Activated CD8-positive, alpha-beta memory T cell treated with anti-CD3 and anti-CD28 coated beads, Interleukin-2, amount 50 U/mL, for 1 hour (primary cell): ENCODE measurements around the gene CLIC1.
A peak's percentile ranks its signal among the peaks of the same experiment; 100 is the strongest.

Source experiments
- DNase-seq: peaks from one replicate; pipeline ENCODE4 v3.0.0-alpha.2; 2020; ENCODE audit errors: extremely low read depth

The CLIC1 gene

DNA sequence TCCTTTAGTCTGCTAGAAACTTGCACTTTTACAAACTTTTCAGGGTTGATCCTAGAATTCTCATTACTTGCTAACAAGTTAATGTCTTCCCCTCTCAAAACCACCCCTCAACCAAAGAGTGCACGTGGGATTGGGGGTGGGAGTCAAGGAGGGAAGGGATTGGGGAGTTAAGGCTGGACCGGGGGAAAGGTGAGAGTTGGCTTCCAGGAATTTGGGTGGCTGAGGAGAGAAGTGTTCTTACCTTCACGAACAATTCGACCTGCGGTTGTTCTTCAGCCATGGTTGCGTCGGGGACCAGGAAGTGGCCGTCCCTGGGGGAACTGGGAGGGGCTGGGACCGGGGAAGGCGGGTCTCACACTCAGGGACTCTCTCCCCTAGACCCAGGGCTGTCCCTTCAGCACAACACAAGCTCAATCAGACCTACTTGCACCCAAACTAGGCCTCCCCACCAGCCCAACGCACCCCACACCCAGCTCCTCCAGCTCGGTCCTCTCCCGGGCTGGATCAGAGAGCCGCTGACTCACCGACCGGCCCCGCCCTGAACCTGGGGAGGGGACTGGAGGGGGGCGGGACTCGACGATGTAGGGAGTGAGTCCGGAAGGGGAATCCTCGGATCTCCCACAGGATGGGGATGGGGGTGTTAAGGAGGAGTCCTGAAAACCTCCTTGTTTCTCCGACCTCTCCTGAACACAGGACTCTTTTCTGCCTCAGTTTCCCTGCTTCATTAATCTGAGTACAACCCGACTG is at the start of gene CLIC1:
TSS of gene CLIC1 (minus strand) at position 510 of the 747 bp plus-strand sequence. CDS start at position 280, 230 bp downstream.
- DNase-seq: peak; percentile 49

DNA sequence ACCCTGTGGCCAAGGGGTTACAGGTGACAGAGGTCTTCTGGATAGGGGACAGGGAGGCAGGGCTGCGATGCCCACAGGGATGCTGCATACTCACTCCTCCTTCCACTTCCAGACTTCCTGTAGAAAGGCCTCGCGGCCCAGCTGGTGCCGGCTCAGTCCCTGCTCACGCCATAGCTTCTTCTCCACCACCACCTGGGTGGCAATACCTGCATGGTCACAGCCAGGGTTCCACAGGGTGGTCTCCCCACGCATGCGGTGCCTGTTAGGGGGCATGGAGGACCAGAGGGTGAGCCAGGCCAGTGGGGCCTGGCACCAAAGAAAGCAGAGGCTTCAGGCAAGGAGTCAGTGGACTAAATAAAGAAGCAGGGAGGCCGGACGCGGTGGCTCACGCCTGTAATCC is 49.1 kb upstream of the CLIC1 start:
- no peak for DNase-seq

DNA sequence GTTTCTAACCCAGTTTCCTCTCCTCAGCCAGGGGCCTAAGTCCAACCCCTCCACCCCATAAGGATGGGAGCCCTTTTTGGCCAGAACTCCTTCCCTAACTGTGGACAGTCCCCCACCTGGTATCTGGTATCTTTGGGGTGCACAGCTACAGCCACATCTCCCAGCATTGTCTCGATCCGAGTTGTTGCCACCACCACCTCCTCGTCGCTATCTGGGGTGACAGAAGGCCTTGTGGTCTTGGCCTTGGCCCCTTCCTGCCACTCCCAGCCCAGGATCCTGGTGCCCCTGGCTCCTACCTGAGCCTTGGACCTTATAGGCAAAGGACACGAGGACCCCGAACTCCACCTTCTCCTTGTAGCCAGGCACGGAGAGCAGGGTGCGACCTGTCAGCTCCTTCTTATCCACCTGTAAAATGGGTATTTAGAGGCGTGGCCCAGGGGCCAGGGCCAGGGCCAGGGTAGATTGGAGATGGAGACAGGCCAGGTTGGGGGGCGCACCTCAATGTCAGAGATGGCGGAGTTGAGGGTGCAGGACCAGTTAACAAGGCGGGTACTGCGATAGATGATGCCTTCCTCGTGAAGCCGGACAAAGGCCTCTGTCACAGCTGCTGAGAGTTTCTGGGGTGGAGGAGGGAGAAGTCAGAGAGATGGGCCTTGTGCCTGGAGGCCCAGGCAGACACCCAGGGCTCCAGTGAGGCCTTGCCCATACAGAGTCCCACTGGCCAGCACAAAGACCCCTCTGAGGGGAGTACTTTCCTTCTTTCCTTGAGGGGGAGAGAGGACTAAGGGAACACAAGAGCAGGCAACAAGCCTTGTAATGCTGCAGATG is 48.0 kb upstream of the CLIC1 start:
- DNase-seq: no peak

DNA sequence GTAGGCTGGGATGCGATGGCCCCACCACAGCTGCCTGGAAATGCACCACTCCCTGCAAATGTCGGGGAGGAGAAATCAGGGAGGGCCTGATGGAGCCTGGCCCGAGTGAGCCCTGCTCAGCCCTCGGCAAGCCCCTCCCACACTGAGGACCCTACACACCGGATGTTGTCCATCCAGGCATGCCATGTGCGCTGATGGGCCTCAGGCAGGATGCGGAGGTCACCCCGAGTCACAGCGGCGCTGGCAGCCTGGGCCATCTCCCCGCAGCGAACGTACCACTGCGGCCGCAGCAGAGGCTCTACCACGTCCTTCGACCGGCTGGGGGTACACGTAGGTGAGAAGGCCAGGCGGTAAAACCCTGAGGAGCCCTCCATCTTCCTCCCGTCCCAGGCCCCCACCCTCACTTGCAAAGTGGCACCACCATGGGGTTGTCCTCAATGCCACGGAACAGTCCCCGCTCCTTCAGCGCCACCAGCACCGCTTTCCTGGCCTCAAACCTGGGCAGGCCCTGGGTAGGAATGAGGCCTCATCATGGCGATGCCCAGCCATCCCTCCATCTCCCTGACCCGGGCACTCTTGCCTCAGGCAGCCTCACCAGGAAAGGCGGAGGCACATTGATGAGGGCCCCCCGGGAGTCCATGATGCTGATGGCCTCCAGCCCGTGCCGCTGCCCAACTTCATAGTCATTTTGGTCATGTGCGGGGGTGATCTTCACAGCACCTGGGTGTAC is 46.0 kb upstream of the CLIC1 start:
- no peak for DNase-seq

DNA sequence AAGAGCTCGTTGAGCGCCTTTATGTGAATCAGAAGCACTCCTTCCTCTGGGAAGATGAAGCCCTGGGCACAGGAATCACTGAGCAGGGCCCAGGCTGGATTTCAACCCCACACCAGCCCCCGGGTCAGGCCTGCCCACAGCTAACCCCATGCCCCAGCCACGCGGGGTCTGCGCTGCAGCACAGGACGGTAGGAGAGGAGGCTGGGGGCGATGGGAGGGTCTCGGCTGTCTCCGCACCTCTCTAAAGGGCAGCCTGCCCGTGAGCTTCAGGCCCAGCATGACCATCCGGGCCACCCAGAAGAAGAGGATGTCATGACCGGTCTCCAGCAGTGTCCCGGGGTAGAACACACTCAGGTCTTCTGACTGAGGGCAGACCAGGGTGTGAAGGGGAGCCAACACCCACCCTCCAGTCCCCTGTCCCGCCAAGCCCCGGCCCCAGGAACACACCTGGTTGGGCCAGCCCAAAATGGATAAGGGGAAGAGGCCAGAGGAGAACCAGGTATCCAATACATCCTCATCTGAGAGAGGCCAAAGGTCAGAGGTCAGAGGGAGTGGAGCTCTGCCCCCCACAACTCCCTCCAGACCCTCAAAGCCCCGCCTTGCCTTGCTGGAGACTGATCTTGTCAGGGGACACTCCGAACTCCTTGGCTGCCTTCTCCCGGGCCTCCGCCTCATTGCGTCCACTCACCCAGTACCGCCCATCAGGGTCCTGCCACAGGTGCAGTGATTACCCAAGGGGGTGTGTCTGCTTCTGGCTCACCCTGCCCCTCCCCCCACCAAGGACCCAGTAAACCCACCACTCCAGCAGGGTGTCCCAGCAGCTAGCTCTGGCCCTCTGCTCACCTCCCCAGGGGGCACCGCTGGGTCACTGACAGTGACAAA is 45.2 kb upstream of the CLIC1 start:
- no peak for DNase-seq

DNA sequence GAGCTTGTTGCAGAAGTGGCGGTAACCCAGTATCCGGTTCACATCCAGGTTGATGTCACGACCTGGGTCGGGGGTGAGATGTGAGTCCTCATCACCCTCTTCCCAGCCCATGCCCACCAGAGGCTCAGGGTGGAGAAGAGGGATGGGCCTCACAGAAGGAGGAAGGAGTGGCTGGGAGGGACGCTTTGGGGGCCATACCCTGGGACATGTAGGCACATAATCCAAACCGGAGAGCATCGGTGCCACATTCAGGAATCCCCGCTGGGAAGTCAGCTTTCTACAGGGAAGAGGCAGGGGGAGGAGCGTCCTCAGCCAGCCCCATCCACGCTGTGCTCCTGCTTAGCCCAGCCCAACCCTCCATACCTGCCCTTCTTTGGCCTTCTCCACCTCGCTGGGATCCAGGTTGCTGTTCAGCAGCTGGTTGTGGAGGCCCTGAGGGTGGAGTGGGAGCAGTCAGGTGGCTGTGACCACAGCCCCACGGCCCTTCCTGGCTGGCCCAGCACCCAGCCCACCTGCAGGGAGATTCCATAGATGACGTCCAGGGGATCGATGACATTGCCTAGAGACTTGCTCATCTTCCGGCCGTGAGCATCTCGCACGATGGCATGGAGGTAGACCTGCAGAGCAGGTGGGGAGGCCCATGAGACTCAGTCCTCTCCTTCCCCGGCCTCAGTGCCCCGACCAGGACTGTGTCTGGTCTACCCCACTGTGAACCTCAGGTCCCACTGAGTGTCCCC is 44.3 kb upstream of the CLIC1 start:
- no peak for DNase-seq

DNA sequence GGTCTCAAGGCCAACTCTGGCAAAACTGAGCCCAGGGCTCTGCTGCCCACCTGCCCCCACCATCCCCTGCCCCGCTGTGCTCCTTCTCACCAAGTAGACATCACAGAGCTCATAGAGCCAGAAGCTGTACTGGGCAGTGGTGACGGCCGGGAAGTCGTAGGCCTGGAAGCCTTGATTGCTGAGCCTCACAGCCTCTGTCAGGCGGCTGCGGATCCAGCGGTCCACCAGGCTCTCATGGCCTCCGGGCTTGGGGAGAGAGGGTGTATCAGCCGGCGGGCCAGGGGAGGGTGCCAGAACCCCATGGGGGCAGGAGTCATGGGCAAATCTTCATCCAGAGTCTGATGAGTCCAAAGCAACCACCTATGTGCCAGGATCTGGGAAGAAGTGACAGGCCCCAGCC is 43.6 kb upstream of the CLIC1 start:
- DNase-seq: no peak

DNA sequence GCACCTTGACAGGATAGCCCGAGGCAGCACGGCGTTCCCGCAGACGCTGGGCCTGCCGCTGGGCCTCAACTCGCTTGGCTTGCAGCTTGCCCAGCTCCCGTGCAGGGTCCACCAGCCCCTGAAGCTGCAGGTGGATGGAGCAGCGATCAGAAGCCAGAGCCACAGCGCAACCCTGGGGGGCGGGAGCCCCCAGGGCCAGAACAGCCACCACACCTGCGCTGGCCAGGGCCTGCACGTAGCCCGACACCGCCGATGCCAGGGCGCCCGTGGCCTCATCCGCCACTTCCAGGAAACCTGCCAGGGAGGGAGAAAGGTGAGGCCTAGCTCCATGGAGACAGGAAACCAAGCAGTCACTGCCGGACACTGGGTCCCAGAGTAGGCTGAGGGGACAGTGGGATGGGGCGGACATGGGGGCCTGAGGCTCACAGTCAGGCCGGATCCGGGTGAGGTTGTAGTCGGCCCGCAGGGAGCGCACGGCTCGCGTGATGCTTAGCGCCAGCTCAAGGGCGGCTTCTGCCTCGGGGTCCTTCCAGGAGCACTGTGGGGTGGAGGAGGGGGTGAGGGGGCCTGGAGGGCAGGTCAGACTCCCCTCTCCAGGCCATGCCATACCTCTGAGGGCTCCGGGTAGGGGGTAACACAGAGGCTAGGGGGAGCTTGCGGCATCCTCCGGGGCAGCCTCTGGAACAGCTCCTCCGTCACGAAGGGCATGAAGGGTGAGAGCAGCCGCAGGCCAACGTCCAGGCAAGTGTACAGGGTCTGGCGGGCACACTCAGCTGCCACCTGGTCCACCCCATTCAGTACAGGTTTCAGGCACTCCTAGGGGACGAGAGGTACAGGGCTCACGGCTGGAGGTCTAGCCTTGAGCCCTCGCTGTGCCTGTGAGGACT is 42.9 kb upstream of the CLIC1 start:
- DNase-seq: no peak

DNA sequence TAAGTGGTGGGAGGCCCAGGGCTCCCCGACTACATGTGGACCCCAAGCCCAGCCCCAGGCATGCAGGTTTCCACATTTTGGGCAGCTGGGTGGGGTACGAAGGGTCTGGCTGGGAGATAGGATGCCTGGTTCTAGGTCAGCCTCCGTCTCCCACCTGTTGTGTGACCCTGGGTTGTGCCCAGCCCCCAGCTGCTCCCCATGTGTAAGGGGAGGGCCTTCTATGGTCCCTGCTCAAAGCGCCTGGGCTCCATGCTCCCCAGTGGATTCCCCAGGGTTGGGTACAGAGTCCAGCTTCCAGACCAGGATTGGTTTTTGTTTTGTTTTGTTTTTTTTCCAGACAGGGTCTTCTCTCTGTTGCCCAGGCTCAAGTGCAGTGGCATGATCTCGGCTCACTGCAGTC is 41.9 kb upstream of the CLIC1 start:
- DNase-seq: no peak

DNA sequence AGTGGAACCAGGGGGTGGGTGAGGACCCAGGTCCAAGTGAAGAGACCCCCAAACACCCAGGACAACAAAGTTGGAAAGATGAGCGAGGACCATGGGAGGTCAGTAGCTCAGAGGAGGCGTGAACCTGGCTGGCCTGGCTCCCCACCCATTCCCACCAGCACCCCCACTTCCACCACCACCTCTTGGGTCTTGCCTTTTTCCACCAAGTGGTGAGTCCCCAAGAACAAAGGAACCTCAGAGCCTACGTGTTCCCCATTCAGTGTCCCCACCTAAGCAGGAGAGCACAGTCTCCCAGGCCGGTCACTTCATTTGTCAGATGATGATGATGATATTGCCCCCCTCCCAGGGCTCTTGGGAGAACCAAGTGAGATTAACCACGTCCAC is 41.3 kb upstream of the CLIC1 start:
- no peak for DNase-seq

DNA sequence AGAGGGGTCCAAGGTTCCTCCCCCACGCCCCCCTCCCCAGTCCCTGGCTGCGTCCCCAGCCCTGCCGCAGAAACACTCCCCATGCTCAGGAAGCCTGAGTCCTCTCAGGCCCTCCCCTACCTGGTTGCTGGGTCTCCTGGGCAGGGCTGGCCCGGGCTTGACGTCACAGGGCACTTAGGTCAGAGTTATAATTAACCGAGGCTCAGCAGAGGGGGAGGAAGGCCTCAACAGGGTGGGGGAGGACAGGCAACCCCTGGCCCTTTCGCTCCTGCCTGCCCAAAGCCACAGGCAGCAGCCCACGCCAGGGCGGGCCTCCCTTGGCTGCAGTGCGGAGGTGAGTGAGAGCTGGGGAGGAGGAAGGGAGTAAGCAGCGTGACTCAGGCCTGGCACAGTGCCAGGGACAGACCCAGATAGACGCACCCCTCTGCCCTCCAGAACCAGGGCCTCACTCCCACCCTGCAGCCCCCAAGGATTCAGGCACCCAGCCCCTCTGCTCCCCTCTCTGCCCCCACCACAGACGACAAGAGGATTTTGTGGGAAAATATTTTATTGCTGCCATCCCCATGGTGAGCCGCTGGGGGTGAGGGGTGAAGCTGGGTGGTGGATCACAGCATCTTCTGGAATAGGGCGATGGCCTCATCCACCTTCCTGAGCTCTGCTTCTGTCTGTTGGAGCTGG is 40.8 kb upstream of the CLIC1 start, which contains the start of gene VWA7:
TSS of gene VWA7 (minus strand) at position 340 of the 678 bp plus-strand sequence. CDS start 549 bp downstream, outside the sequence.
- DNase-seq: no peak

DNA sequence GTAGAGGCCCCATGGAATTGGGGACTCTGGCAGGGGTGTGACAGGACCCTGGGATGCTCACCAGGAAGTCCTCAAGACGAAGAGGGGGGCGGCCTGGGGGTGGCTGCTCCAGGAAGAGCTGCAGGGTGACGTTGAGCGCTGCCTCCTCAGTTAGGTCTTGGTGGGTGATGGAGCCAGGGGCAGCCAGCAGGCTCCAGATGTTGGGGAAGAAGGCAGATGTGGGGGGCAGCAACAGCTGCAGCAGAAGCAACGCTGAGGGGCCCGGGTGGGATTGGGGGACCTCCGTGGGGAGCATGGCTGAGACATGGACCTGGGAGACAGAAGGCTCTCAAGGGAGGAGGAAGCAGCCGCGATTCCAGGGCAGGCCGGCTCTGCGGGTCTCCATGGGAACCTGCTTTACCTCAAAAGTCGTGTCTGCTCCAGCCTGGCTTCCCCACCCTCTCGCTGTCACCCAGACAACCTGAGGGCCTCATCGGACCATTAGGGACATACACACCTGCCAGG is 40.2 kb upstream of the CLIC1 start:
- DNase-seq: no peak

DNA sequence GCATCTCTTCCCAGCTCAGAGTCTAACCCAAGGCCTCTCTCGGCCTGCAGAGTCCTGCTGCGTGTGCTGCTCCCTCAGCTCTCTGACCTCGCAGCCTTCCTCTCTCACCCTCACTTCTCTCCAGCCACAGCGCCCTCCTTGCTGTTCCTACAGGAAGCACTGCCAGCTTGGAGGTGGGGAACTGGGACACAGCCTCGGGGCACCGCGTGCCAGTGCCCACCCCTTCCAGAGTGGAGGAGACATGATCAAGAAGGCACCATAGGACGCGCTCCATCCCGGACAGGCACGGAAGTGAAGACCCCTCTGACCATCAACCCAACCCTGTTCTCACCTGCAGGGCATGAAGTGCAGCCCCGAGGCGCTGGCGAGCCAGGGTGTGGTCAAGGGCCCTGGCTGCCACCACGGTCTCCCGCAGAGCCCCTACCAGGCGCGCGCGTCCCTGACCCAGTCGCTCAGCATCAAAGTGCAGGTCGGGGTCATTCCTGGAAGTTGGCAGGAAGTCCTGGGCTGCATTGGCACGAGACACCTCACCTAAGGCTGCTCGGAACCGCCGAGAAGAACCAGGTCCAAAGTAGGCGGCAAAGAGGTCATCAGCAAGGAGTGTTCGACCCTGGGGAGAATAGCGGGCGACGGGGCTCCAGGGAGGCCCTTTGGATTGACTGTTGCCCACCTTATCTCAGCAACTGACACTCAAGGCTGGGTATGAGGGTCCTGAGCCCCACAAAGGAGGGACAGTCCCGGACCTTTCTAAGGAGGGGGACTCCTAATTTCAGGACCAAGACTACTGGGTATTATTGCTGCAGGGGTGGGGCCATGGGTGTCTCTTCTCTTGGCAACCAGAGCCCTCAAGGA is 39.5 kb upstream of the CLIC1 start:
- DNase-seq: no peak

DNA sequence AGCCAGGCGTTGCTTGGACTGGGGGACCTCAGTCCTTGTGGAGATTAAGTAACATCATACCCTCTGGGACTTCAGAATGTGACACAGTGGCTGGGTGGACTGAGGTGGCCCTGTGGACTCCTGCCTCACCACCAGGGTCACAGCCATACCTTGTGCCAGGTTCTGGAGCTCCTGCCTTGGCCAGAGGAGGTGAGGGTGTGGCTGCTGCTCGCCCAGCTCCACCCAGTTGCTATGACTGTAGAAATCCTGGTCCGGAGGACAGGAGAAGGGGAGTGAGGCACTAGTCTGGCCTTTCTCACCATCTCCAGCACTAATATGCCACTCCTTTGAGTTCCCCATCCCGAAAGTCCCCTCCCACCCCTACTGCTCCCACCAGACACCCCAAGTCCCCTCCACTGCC is 38.9 kb upstream of the CLIC1 start:
- no peak for DNase-seq

DNA sequence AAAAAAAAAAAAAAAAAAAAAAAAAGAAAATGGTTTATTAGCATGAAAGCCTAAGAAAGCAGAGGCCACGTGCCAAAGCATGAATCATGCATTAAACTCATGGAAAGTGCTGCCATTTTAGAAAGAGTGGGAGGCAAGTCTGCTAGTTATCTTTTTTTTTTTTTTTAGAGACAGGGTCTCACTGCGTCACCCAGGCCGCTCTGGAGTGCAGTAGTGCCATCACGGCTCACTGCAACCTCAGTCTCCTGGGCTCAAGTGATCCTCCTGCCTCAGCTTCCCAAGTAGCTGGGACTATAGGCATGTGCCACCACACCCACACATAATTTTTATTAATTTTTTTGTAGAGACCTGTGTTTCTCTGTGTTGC is 35.6 kb upstream of the CLIC1 start:
- no peak for DNase-seq

DNA sequence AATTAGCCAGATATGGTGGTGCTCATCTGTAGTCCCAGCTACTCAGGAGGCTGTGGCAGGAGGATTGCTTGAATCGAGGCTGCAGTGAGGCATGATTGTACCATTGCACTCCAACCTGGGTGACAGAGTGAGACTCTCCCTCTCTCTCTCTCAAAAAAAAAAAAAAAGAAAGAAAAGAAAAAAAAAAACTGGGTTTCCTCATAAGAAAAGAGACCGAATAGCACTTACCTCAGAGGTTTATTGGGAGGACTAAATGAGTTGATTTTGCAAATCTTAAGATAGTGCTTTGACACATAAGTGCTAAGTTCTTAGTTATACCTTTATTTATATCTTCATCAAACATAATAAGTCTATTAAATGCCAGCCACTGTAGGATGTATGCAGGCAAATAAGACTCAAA is 34.5 kb upstream of the CLIC1 start:
- no peak for DNase-seq

DNA sequence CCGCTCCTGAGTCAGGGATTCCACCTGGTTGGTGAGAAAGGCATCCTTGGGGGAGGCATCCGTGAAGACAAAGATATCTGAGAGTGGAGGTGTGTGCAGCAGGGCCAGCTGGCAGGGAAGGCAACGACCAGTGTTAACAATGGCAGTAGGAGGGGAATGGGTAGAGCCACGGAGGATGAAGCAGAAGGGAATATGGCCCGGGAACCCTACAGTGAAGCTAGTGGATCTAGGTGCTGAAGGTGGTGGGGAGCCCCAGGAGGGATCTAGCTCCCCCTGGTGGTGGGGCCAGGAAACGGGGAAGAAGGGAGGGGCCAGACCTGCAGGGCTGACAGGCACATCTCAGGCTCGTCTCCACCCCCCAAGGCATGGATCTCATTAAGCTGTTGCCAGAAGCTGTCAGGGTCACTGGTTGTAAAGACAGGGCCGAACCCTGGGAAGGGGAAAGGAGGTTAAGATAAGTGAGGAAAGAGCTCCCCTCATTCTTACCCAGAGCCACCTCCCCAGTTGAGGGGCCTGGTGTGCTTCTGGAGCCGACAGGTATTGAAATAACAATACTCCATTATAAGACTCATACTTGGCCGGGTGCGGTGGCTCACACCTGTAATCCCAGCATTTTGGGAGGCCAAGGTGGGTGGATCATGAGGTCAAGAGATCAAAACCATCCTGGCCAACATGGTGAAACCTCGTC is 33.5 kb upstream of the CLIC1 start:
- peak; percentile 43 for DNase-seq
